LNCaP clone FGC (cell line): ENCODE data around the gene CCRL2.

Source experiments
- DNase-seq: peaks from one replicate; pipeline ENCODE4 v3.0.0-alpha.2; 2011; ENCODE audit warnings: low read depth
- H3K4me3 ChIP-seq: 2 replicates; pipeline ENCODE4 v1.5.1; 2011; ENCODE audit warnings: mild to moderate bottlenecking, low read depth, low read length, control low read depth
- TF ChIP-seq, protein P1 (sequence below): IDR thresholded peaks from 2 replicates; pipeline ENCODE4 v1.5.1; 2012; ENCODE audit warnings: mild to moderate bottlenecking; ENCODE audit not compliant: control insufficient read depth, insufficient read depth; ENCODE audit errors: extremely low read depth

CCRL2 gene

GRCh38 chr3:46448721-46449120, 41.7 kb downstream of the CCRL2 start:
- no peak overlapping the region for H3K4me3 ChIP-seq
- TF ChIP-seq, protein P1, sequence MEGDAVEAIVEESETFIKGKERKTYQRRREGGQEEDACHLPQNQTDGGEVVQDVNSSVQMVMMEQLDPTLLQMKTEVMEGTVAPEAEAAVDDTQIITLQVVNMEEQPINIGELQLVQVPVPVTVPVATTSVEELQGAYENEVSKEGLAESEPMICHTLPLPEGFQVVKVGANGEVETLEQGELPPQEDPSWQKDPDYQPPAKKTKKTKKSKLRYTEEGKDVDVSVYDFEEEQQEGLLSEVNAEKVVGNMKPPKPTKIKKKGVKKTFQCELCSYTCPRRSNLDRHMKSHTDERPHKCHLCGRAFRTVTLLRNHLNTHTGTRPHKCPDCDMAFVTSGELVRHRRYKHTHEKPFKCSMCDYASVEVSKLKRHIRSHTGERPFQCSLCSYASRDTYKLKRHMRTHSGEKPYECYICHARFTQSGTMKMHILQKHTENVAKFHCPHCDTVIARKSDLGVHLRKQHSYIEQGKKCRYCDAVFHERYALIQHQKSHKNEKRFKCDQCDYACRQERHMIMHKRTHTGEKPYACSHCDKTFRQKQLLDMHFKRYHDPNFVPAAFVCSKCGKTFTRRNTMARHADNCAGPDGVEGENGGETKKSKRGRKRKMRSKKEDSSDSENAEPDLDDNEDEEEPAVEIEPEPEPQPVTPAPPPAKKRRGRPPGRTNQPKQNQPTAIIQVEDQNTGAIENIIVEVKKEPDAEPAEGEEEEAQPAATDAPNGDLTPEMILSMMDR: no peak

DNA sequence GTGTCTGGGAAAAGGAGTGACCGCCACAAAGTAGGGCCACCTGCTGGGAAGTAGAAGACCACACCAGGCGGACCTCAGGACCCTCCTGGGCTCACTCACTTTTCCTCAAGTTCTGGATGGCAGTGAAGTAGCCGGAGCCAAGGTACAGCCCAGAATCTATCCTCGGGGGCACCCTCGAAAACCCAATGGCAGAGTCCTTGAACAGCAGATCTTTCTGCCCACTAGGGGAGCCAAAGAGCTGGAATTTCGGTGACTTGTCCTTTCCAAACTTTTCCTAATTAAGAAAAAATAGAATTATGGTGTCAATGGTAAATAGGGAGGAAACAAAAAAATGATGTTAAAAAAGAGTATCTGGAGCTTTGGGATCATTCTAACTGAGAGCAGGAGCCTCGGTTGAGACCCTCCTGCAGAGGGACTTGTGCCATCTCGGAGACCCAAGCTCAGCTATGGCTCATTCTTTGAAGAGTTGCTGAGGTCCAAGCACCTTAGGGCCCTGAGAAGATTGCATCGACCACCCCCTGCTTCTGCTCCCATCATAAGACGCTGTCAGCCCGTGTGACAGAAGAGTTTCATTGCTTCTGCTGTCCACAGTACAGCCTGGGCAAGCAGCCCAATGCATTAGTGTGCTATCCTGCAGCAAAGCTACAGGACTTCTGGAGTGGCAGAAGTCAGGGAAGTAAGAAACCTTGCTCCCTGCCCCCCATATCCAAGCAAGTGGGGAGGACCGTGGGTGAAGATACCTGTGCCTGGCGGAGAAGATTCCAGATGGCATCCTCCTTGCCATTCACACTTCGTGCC, 42.9 kb downstream of the CCRL2 start:
- DNase-seq: no peak
- TF ChIP-seq, protein P1: peak; percentile 55
- no peak overlapping the region for H3K4me3 ChIP-seq

More at GRCh38 chr3:46448721-46449120, 41.7 kb downstream of the CCRL2 start:
- DNase-seq: no peak

DNA sequence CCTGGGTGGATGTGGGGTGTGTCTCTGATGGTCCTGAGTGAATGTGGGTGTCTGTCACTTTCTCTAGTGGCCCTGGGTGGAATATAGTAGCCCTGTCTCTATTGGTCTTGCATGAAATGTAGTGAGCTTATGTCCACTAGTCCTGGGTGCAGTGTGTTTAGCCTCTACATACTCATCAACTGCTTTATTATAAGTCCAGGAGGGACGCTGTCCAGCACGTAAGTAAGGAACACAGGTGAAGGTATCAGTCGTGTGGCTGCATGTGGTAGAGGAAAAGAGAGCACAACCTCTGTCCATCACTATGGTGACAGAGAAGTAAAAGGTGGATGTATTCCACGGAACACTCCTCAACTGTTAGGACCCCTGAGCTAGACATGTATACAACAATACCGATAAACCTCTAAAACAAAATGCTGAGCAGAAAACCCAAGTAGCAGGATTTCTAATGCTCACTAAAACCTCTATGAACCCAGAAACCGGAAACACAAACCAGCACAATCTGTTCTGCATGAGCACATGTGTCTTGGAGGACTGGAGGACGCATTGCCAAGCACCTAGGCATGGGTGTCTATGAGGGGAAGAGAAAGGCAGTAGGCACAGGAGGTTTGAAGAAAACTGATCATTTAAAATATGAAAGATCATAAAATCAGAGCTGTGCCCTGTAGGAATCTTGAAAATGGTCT, 46.6 kb downstream of the CCRL2 start:
- TF ChIP-seq, protein P1: no peak
- H3K4me3 ChIP-seq: no peak overlapping the region
- DNase-seq: no peak

- no peak overlapping the region for H3K4me3 ChIP-seq
- TF ChIP-seq, protein P1: no peak
- DNase-seq: no peak
Measured at GRCh38 chr3:46454209-46454595, 47.1 kb downstream of the CCRL2 start.

DNA sequence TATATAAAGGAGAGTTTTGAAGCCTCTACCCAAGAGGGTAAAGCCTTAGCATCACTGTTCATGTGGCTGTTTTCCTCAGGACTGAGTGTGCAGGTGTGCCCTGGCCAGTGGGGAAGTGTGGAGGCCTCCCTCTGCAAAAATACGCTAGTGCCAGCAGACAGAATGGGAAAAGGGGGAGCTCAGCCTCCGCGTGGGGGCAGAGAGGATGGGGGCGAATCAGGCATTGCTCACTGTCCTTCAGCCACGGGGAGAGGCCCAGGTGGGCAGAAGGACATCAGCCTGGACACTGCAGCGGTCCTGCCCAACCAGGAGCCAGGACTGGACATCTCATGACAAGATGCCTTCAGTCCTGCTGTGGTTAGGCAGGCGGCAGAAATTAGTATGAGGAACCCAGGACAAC, 47.5 kb downstream of the CCRL2 start:
- DNase-seq: no peak
- no peak overlapping the region for H3K4me3 ChIP-seq
- TF ChIP-seq, protein P1: no peak

DNA sequence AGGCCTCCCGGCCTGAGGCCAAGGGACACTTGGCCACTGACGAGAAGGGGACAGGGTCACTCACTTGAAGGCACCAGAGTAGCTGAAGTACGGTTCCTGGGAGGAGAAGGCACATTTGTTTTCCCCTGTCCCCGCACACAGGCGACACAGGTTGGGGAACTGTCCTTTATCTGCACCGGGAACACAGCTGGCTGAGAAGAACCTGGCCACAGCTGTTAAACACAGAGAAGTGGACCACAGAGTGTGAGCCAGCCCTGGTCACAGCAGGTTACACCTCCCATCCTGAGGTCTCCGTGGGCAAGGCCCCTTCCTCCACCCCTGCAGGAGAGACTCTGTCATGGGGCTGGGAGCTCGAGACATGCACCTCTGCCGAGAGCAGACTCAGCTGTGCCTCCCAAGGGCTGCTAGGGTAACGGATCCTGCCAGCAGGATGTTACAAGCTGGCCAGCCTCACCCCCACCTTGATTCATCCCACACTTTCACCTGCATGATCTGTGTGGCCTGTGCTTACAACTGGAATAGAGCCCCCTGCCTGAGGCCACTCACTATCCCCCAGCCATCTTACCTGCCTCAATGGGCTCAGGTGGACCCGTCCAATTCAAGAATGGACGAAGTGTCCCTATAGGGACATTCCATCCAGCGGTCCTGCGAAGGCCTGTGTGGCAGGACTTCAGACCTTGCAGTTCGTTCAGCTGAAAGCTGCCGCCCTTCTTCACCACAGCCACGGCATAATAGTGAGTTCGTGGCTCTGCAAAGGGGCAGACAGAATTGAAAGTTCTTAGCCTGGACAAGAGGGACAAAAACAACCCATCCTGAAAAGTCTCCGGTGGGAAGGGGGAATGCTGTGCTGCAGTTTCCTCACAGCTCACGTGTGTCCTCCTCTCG, 48.4 kb downstream of the CCRL2 start:
- no peak overlapping the region for H3K4me3 ChIP-seq
- TF ChIP-seq, protein P1: no peak
- DNase-seq: no peak
